Endodermal cell (in vitro differentiated cells): ENCODE results near the gene PSMB7. TPM values are rescaled to one million over a fixed set of nuclear protein-coding genes. Genes with fewer than 3 reads are reported as not detected.
A peak's percentile ranks its signal among the peaks of the same experiment; 100 is the strongest.

Experiments used
- DNase-seq: peaks from one replicate; pipeline ENCODE4 v3.0.0-alpha.2; 2017
- H3K27ac ChIP-seq: 2 replicates; pipeline ENCODE4 v1.5.1; 2013; ENCODE audit warnings: mild to moderate bottlenecking, low read depth, low read length, moderate library complexity
- H3K27me3 ChIP-seq: 2 replicates; pipeline ENCODE4 v1.6.1; 2013; ENCODE audit warnings: mild to moderate bottlenecking, low read length, moderate library complexity; ENCODE audit not compliant: insufficient read depth, control insufficient read depth, poor library complexity, severe bottlenecking
- H3K36me3 ChIP-seq: 2 replicates; pipeline ENCODE4 v1.7.0; 2013; ENCODE audit warnings: mild to moderate bottlenecking, low read length, moderate library complexity; ENCODE audit not compliant: control insufficient read depth, insufficient read depth
- H3K4me1 ChIP-seq: one replicate; pipeline ENCODE4 v1.7.0; 2013; ENCODE audit warnings: low read length; ENCODE audit not compliant: control insufficient read depth, insufficient read depth
- H3K4me3 ChIP-seq: 2 replicates; pipeline ENCODE4 v1.5.1; 2013; ENCODE audit warnings: mild to moderate bottlenecking, low read length, moderate library complexity
- H3K9ac ChIP-seq: 2 replicates; pipeline ENCODE4 v1.6.1; 2013; ENCODE audit warnings: mild to moderate bottlenecking, low read length, moderate library complexity; ENCODE audit not compliant: poor library complexity, severe bottlenecking; ENCODE audit errors: extremely low read depth
- H3K9me3 ChIP-seq: 2 replicates; pipeline ENCODE4 v1.6.1; 2013; ENCODE audit warnings: mild to moderate bottlenecking, low read length, moderate library complexity; ENCODE audit not compliant: control insufficient read depth
- H3K27ac Mint-ChIP-seq: 2 replicates; pipeline ENCODE4 v1.8.0; 2020; ENCODE audit warnings: mixed read lengths
- H3K27me3 Mint-ChIP-seq: 2 replicates; pipeline ENCODE4 v1.8.0; 2021; ENCODE audit warnings: mild to moderate bottlenecking, mixed read lengths; ENCODE audit not compliant: insufficient read depth
- H3K36me3 Mint-ChIP-seq: 2 replicates; pipeline ENCODE4 v1.8.0; 2020; ENCODE audit warnings: low read depth, mixed read lengths
- H3K4me1 Mint-ChIP-seq: 2 replicates; pipeline ENCODE4 v1.8.0; 2020; ENCODE audit warnings: mixed read lengths
- H3K4me3 Mint-ChIP-seq: 2 replicates; pipeline ENCODE4 v1.8.0; 2020; ENCODE audit warnings: mild to moderate bottlenecking, moderate library complexity, mixed read lengths
- H3K9me3 Mint-ChIP-seq: 2 replicates; pipeline ENCODE4 v1.8.0; 2020; ENCODE audit warnings: mild to moderate bottlenecking, mixed read lengths
- CTCF ChIP-seq: fragments of 200-600 bp; sonication (generic); conservative IDR thresholded peaks from 2 replicates; pipeline ENCODE4 v1.5.0; 2021; ENCODE audit warnings: antibody characterized with exemption, mild to moderate bottlenecking
- WGBS, 2 experiments: methylation state at CpG; one replicate each; pipeline versions ENCODE4 v1.1.5 to v1.1.7; 2013; ENCODE audit warnings: missing lambda C conversion rate in 2 of 2, mixed read lengths in 1 of 2; ENCODE audit not compliant: insufficient coverage in 1 of 2, insufficient read length in 1 of 2; 5-methylcytosine and 5-hydroxymethylcytosine counted together
- total RNA-seq, 2 donors: library from RNA; stranded (reverse); fragmentation: NEBNext Ultra II Directional in 1 of 2; extraction: Animal tissue kit (Norgen Biotek cat#: 25700) in 1 of 2; gene quantifications; 2 replicates in 1 of 2; 3 replicates in 1 of 2; pipeline ENCODE4 v1.2.1, GENCODE V29; 2021

PSMB7 gene
- total RNA-seq, 2 donors from 2014 or later: 203 to 223 TPM

- WGBS, 2 experiments: 89% methylated on average over 6 to 10 of the region's 10 CpGs
- H3K4me3 Mint-ChIP-seq: no peak overlapping the region
- TF ChIP-seq CTCF: no peak
- H3K27ac Mint-ChIP-seq: no peak overlapping the region
- peaks cover 6% of the 10 kb centered on the region for H3K9me3 Mint-ChIP-seq
- Histone ChIP-seq H3K36me3 (peaks cover 58% of the 10 kb centered on the region), H3K27me3 (no peaks in the 10 kb centered on the region), H3K27ac (no peak overlapping the region), H3K4me3 (no peak overlapping the region), H3K9me3 (peaks cover 15% of the 10 kb centered on the region), H3K9ac (no peak overlapping the region), H3K4me1 (no peaks in the 10 kb centered on the region)
- H3K36me3 Mint-ChIP-seq: peaks cover 34% of the 10 kb centered on the region
- H3K27me3 Mint-ChIP-seq: no peaks in the 10 kb centered on the region
- peaks cover 15% of the 10 kb centered on the region for H3K4me1 Mint-ChIP-seq
- no peak for DNase-seq
Observed at GRCh38 chr9:124377551-124378406, 37.5 kb downstream of the PSMB7 start.

GRCh38 chr9:124376329-124376728 lies 38.9 kb downstream of the PSMB7 start:
- Histone ChIP-seq H3K4me3 (no peak overlapping the region), H3K27me3 (no peaks in the 10 kb centered on the region), H3K9me3 (peaks cover 15% of the 10 kb centered on the region), H3K27ac (no peak overlapping the region), H3K9ac (no peak overlapping the region), H3K36me3 (peaks cover 51% of the 10 kb centered on the region), H3K4me1 (no peaks in the 10 kb centered on the region)
- Mint-ChIP-seq H3K27ac (no peak overlapping the region), H3K27me3 (no peaks in the 10 kb centered on the region), H3K4me1 (peaks cover 15% of the 10 kb centered on the region), H3K4me3 (no peak overlapping the region), H3K36me3 (peaks cover 29% of the 10 kb centered on the region), H3K9me3 (peaks cover 6% of the 10 kb centered on the region)
- DNase-seq: no peak
- TF ChIP-seq CTCF: no peak
- WGBS, 2 experiments: 90 to 100% methylated on average over 1 of the region's 1 CpG

GRCh38 chr9:124375726-124376125 lies 39.5 kb downstream of the PSMB7 start:
- H3K4me3 ChIP-seq: no peak overlapping the region
- Mint-ChIP-seq H3K9me3 (peaks cover 6% of the 10 kb centered on the region), H3K4me1 (peaks cover 18% of the 10 kb centered on the region), H3K36me3 (peaks cover 29% of the 10 kb centered on the region), H3K27ac (peak overlapping the region; percentile 67), H3K4me3 (no peak overlapping the region), H3K27me3 (no peaks in the 10 kb centered on the region)
- H3K27me3 ChIP-seq: no peaks in the 10 kb centered on the region
- WGBS, 2 experiments: 97 to 98% methylated on average over 7 to 9 of the region's 9 CpGs
- DNase-seq: no peak
- no peaks in the 10 kb centered on the region for H3K4me1 ChIP-seq
- no peak overlapping the region for H3K9ac ChIP-seq
- no peak for TF ChIP-seq CTCF
- no peak overlapping the region for H3K27ac ChIP-seq
- H3K9me3 ChIP-seq: peaks cover 15% of the 10 kb centered on the region
- peaks cover 50% of the 10 kb centered on the region for H3K36me3 ChIP-seq
